K562 (cell line): ENCODE measurements around the gene TMEM147. TPM values are rescaled to one million over a fixed set of nuclear protein-coding genes. Genes with fewer than 3 reads are reported as not detected.

Experiments used
- ATAC-seq: fragments of 200-7000 bp; cut with Tn5 transposase; 3 replicates; pipeline ENCODE4 v1.9.1; 2020; ENCODE audit warnings: moderate library complexity
- Bru-seq: library from RNA; stranded (reverse); fragments of 400-500 nt; gene quantifications from one replicate; lab custom pipeline; 2021; lab: Mats Ljungman, UMichigan
- BruChase-seq, 2 experiments: library from RNA; stranded (reverse); fragments of 400-500 nt; gene quantifications; one replicate each; lab custom pipeline; 2021; lab: Mats Ljungman, UMichigan
- BruUV-seq: library from RNA; stranded (reverse); fragments of 400-500 nt; replicated peaks from 2 replicates; lab custom pipeline; 2021; lab: Mats Ljungman, UMichigan
- CTCF ChIA-PET: fragments of 300-600 bp; formaldehyde crosslinking; extraction: SDS; loops from one replicate; lab custom pipeline; 2021; ENCODE audit warnings: low intra/inter-chr PET ratio; lab: Yijun Ruan, JAX
- POLR2A ChIA-PET: fragments of 300-600, 350-650 bp; sonication (Branson Sonifier 250); formaldehyde crosslinking; extraction: SDS; loops from one replicate; lab custom pipeline; 2021; ENCODE audit warnings: antibody characterized with exemption, inconsistent platforms; lab: Yijun Ruan, JAX
- DNase-seq, 4 experiments: peaks; one replicate each; pipeline versions ENCODE4 v3.0.0 to v3.0.0-alpha.2; 2011 to 2018; ENCODE audit warnings: low spot score in 3 of 4, mixed read lengths in 3 of 4; ENCODE audit errors: extremely low read depth in 1 of 4
- FAIRE-seq: peaks from 2 replicates; lab custom pipeline; 2011; peaks lifted over from hg19 to GRCh38; lab: Jason Lieb, UNC
- H2AFZ ChIP-seq: 2 replicates; pipeline ENCODE4 v1.6.0; 2011; ENCODE audit warnings: low read depth, low read length, control low read depth, inconsistent platforms
- H3K27ac ChIP-seq: fragments of 200-600 bp; 3 replicates; pipeline ENCODE4 v1.8.0; 2011; ENCODE audit warnings: low read depth, mild to moderate bottlenecking, control low read depth, inconsistent platforms, low read length, moderate library complexity, mixed read lengths; ENCODE audit errors: extremely low read depth
- H3K27me3 ChIP-seq, 2 experiments: fragments of 300-600 bp in 1 of 2; 2 replicates in 1 of 2; 3 replicates in 1 of 2; pipeline versions ENCODE4 v1.6.0 to v1.8.0; 2011; ENCODE audit warnings: inconsistent platforms in 2 of 2, low read length in 2 of 2, mild to moderate bottlenecking in 1 of 2, mixed read lengths in 1 of 2, moderate library complexity in 1 of 2; ENCODE audit not compliant: control insufficient read depth in 2 of 2, insufficient read depth in 2 of 2
- H3K36me3 ChIP-seq: fragments of 300-600 bp; 3 replicates; pipeline ENCODE4 v1.8.0; 2011; ENCODE audit warnings: mild to moderate bottlenecking, low read length, inconsistent platforms; ENCODE audit not compliant: control insufficient read depth, insufficient read depth
- H3K4me1 ChIP-seq, 2 experiments: fragments of 200-600 bp in 1 of 2; replicated peaks in 1 of 2; 2 replicates in 1 of 2; 3 replicates in 1 of 2; pipeline versions ENCODE4 v1.5.1 to v1.8.0; 2011; ENCODE audit warnings: inconsistent platforms in 2 of 2, low read length in 2 of 2, mild to moderate bottlenecking in 1 of 2, mixed read lengths in 1 of 2, moderate library complexity in 1 of 2; ENCODE audit not compliant: control insufficient read depth in 2 of 2, insufficient read depth in 2 of 2
- H3K4me2 ChIP-seq: 2 replicates; pipeline ENCODE4 v1.6.1; 2011; ENCODE audit warnings: low read length, control low read depth, inconsistent platforms, mixed read lengths; ENCODE audit not compliant: insufficient read depth
- H3K4me3 ChIP-seq: fragments of 200-600 bp; sonication (generic), shearing (Covaris generic); 2 replicates; pipeline ENCODE4 v1.5.1; 2016; ENCODE audit warnings: control low read depth, inconsistent platforms
- H3K79me2 ChIP-seq: fragments of 200-600 bp; 3 replicates; pipeline ENCODE4 v1.8.0; 2011; ENCODE audit warnings: low read length, inconsistent platforms; ENCODE audit not compliant: control insufficient read depth, insufficient read depth
- H3K9ac ChIP-seq, 2 experiments: 2 replicates each; pipeline versions ENCODE4 v1.6.0 to v1.6.1; 2011; ENCODE audit warnings: low read depth in 2 of 2, low read length in 2 of 2, control low read depth in 1 of 2, inconsistent platforms in 1 of 2, mild to moderate bottlenecking in 1 of 2, mixed read lengths in 1 of 2; ENCODE audit not compliant: insufficient read depth in 1 of 2
- H3K9me1 ChIP-seq: one replicate; pipeline ENCODE4 v1.6.0; 2011; ENCODE audit warnings: inconsistent platforms, mild to moderate bottlenecking, low read length, moderate library complexity; ENCODE audit not compliant: control insufficient read depth, insufficient read depth
- H3K9me3 ChIP-seq: replicated peaks from 2 replicates; pipeline ENCODE4 v1.5.1; 2011; ENCODE audit warnings: low read depth, low read length, inconsistent platforms; ENCODE audit not compliant: control insufficient read depth, insufficient read depth
- H4K20me1 ChIP-seq: replicated peaks from 2 replicates; pipeline ENCODE4 v1.6.1; 2011; ENCODE audit warnings: low read length, inconsistent platforms, mixed read lengths; ENCODE audit not compliant: control insufficient read depth, insufficient read depth
- BRD9 ChIP-seq: fragments of 450-650 bp; IDR thresholded peaks from 2 replicates; pipeline ENCODE4 v1.6.1; 2018; ENCODE audit warnings: low read depth; ENCODE audit not compliant: partially characterized antibody
- CCNT2 ChIP-seq: IDR thresholded peaks from 2 replicates; pipeline ENCODE4 v1.6.1; 2011; ENCODE audit warnings: borderline replicate concordance, low read depth, mild to moderate bottlenecking, moderate library complexity, mixed read lengths, low read length; ENCODE audit not compliant: insufficient read length; ENCODE audit errors: extremely low read depth
- CHD1 ChIP-seq: fragments of 200-600 bp; sonication (generic); IDR thresholded peaks from one replicate; pipeline ENCODE4 v1.6.1; 2012; ENCODE audit warnings: mild to moderate bottlenecking, moderate library complexity, low read length, inconsistent platforms
- CREM ChIP-seq: IDR thresholded peaks from 2 replicates; pipeline ENCODE4 v1.6.1; 2014; ENCODE audit warnings: antibody characterized with exemption, low read depth
- GABPB1 ChIP-seq: sonication (generic); formaldehyde crosslinking; IDR thresholded peaks from 2 replicates; pipeline ENCODE4 v1.8.0; 2022; ENCODE audit warnings: mild to moderate bottlenecking, missing genetic modification reagents
- HNRNPK ChIP-seq: fragments of 200-400 bp; formaldehyde crosslinking; IDR thresholded peaks from one replicate; pipeline ENCODE4 v1.6.1; 2018; ENCODE audit warnings: mild to moderate bottlenecking, low read depth, low read length; ENCODE audit not compliant: poor library complexity, severe bottlenecking
- KDM1A ChIP-seq, 2 experiments: fragments of 450-650 bp; IDR thresholded peaks; 2 replicates each; pipeline ENCODE4 v1.6.1; 2016; ENCODE audit warnings: mild to moderate bottlenecking in 2 of 2
- KLF13 ChIP-seq: fragments of 450-650 bp; IDR thresholded peaks from 2 replicates; pipeline ENCODE4 v1.6.1; 2016; ENCODE audit warnings: missing genetic modification characterization, low read depth, mild to moderate bottlenecking, missing compliant biosample characterization, moderate library complexity, borderline replicate concordance
- MBD1 ChIP-seq: fragments of 250-450 bp; sonication (Bioruptor Pico); IDR thresholded peaks from 2 replicates; pipeline ENCODE4 v1.8.0; 2022; ENCODE audit warnings: inconsistent platforms
- MBD2 ChIP-seq: sonication (generic); IDR thresholded peaks from 2 replicates; pipeline ENCODE4 v1.6.1; 2016; ENCODE audit warnings: low read depth, borderline replicate concordance
- MCM7 ChIP-seq, 2 experiments: fragments of 450-650 bp; IDR thresholded peaks; 2 replicates each; pipeline ENCODE4 v1.6.1; 2016 to 2018
- OTX1 ChIP-seq: fragments of 450-650 bp; formaldehyde crosslinking; IDR thresholded peaks from 2 replicates; pipeline ENCODE4 v1.4.0; 2022; ENCODE audit warnings: mild to moderate bottlenecking
- PTRF ChIP-seq: fragments of 450-650 bp; IDR thresholded peaks from 2 replicates; pipeline ENCODE4 v1.6.1; 2016; ENCODE audit warnings: mild to moderate bottlenecking, missing genetic modification characterization, missing compliant biosample characterization
- RBM39 ChIP-seq: fragments of 200-400 bp; formaldehyde crosslinking; optimal IDR thresholded peaks from 2 replicates; pipeline ENCODE3; 2018; ENCODE audit warnings: low read depth, low read length
- RNF2 ChIP-seq: sonication (generic); IDR thresholded peaks from 2 replicates; pipeline ENCODE4 v1.6.1; 2016
- WGBS: fragments of 100-300 bp; shearing (Covaris generic); methylation state at CpG from one replicate; pipeline ENCODE4 v1.1.6; 2016; ENCODE audit warnings: low coverage, mixed read lengths; ENCODE audit not compliant: insufficient coverage; ENCODE audit errors: missing lambda C conversion rate; 5-methylcytosine and 5-hydroxymethylcytosine counted together
- in situ Hi-C: fragments of 300-500 bp; cut with MboI; formaldehyde crosslinking; loops from 4 replicates; pipeline ENCODE4 v1.15.0; 2018; ENCODE audit warnings: inconsistent platforms, mixed read lengths
- intact Hi-C: fragments of 100-400 bp; cut with micrococcal nuclease; formaldehyde crosslinking; loops from 2 replicates; pipeline ENCODE4 v1.14.2; 2022
- long read RNA-seq, 3 experiments: library from polyadenylated mRNA in 2 of 3; library from RNA in 1 of 3; unstranded in 2 of 3; stranded (forward) in 1 of 3; transcript quantifications; one replicate each; pipeline ENCODE4 v2.0.0, GENCODE V29; 2019 to 2022
- polyA minus RNA-seq, 3 experiments: library from RNA; depleted of rRNA, polyadenylated mRNA; stranded (reverse); fragments of >200 nt; gene quantifications; 2 replicates each; pipeline ENCODE4 v1.2.3, GENCODE V29; 2011
- polyA plus RNA-seq, 8 experiments: library from polyadenylated mRNA; depleted of rRNA in 4 of 8; stranded (reverse) in 5 of 8; unstranded in 3 of 8; fragments of >200 nt; fragmentation: Nextera tagmentation in 2 of 8; fragmentation: Illumina TruSeq in 1 of 8; extraction: Ambion mirVana in 2 of 8; extraction: Trizol in 1 of 8; gene quantifications; 2 replicates each; pipeline versions ENCODE4 v1.2.1 to v1.2.3, GENCODE V29; 2011 to 2014; ENCODE audit warnings: inconsistent platforms in 1 of 8, missing spikeins in 1 of 8
- total RNA-seq, 7 experiments: library from RNA; depleted of rRNA in 6 of 7; stranded (reverse); fragments of >200 nt in 6 of 7; fragmentation: Illumina TruSeq in 2 of 7; extraction: Trizol in 2 of 7; gene quantifications; 2 replicates each; pipeline versions ENCODE4 v1.2.1 to v1.2.3, GENCODE V29; 2011 to 2021; ENCODE audit warnings: low replicate concordance in 1 of 7

TMEM147 gene
- 68.3 and 181 TPM in 2 replicates for total RNA-seq (2011; cell fraction: chromatin; rRNA removed; ENCODE audit: low replicate concordance)
- total RNA-seq (2011; cell fraction: nucleolus; rRNA removed) = 322 and 336 TPM in 2 replicates
- 256 and 280 TPM in 2 replicates for total RNA-seq (2011; cell fraction: nucleoplasm; rRNA removed)
- total RNA-seq (2014; rRNA removed) = 161 and 202 TPM in 2 replicates
- 101 and 120 TPM in 2 replicates for total RNA-seq (2014; rRNA removed; fragmentation: Illumina TruSeq; extraction: Trizol)
- 124 and 134 TPM in 2 replicates for total RNA-seq (2015; rRNA removed; fragmentation: Illumina TruSeq; extraction: Trizol)
- total RNA-seq (2021) = 142 and 162 TPM in 2 replicates
- 189 and 205 TPM in 2 replicates for polyA plus RNA-seq (2011; rRNA removed)
- polyA plus RNA-seq (2011; cell fraction: cytosol; rRNA removed) = 306 and 458 TPM in 2 replicates
- polyA plus RNA-seq (2011; cell fraction: nucleus; rRNA removed) = 165 and 200 TPM in 2 replicates
- 129 and 174 TPM in 2 replicates for polyA plus RNA-seq (2012)
- polyA plus RNA-seq (2014; fragmentation: Illumina TruSeq; extraction: Trizol) = 156 and 158 TPM in 2 replicates
- 10 to 100 TPM; 73.8 to 78.2 TPM for polyA plus RNA-seq (2014; fragmentation: Nextera tagmentation; extraction: Ambion mirVana)
- 194 and 231 TPM in 2 replicates for polyA plus RNA-seq (2014; rRNA removed)
- 135 and 206 TPM in 2 replicates for polyA minus RNA-seq (2011; rRNA and poly(A)+ RNA removed)
- 70.2 and 86.0 TPM in 2 replicates for polyA minus RNA-seq (2011; cell fraction: cytosol; rRNA and poly(A)+ RNA removed)
- 29.9 and 42.4 TPM in 2 replicates for polyA minus RNA-seq (2011; cell fraction: nucleus; rRNA and poly(A)+ RNA removed)
- percentile 83 among the genes with signal in this experiment for Bru-seq, nascent RNA
- BruChase-seq, experiment 1, labeled RNA remaining after a 2-hour chase = percentile 74 among the genes with signal in this experiment
- BruChase-seq, experiment 2, labeled RNA remaining after a 6-hour chase = percentile 78 among the genes with signal in this experiment
- long read RNA-seq, experiment 1, transcript TMEM147-202 (6 exons, 935 nt) = minor isoform, 26 of 638 reads
- long read RNA-seq, experiment 1, transcript TMEM147-201 (7 exons, 899 nt) = major isoform, 209 of 638 reads
- long read RNA-seq, experiment 1, partial matches to known transcripts = 47 of 638 reads
- long read RNA-seq, experiment 1, other reads (novel, unspliced or antisense) = 351 of 638 reads
- long read RNA-seq, experiment 2, transcript TMEM147-201 (7 exons, 899 nt) = major isoform, 205 of 241 reads
- long read RNA-seq, experiment 2, transcript TMEM147-202 (6 exons, 935 nt) = minor isoform, 9 of 241 reads
- long read RNA-seq, experiment 2, partial matches to known transcripts = 8 of 241 reads
- long read RNA-seq, experiment 2, other reads (novel, unspliced or antisense) = 14 of 241 reads
- long read RNA-seq, experiment 3, transcript TMEM147-201 (7 exons, 899 nt) = major isoform, 163 of 185 reads
- long read RNA-seq, experiment 3, partial matches to known transcripts = 11 of 185 reads
- long read RNA-seq, experiment 3, other reads (novel, unspliced or antisense) = 6 of 185 reads

GRCh38 chr19:35545001-35545854 is at the start of gene TMEM147:
Gene TMEM147 (plus strand): TSS chr19:35545626. CDS start chr19:35545740, 114 bp downstream.
- FAIRE-seq (peak; percentile 81), DNase-seq (peak; percentile 94 to 97 (median 96)), ATAC-seq (peak; percentile 97)
- Histone ChIP-seq H2AFZ (peak within 1 kb of the TSS; percentile 97), H3K9me1 (peaks cover 13% of the 10 kb centered on the region), H3K4me2 (peak within 1 kb of the TSS; percentile 100), H3K9ac (peak within 1 kb of the TSS; percentile 93), H4K20me1 (peaks cover 9% of the 10 kb centered on the region), H3K27ac (peak within 1 kb of the TSS; percentile 90), H3K79me2 (peaks cover 36% of the 10 kb centered on the region), H3K27me3 (no peaks in the 10 kb centered on the region), H3K9me3 (no peaks in the 10 kb centered on the region), H3K4me3 (peak within 1 kb of the TSS; percentile 96), H3K4me1 (peaks cover 16 to 39% of the 10 kb centered on the region in 2 experiments; a peak in 4 of 5 replicates), H3K36me3 (peaks cover 57% of the 10 kb centered on the region; the same call in 2 of the 3 replicates)
- ChIA-PET CTCF (interaction anchor here (0.6 to 1.5 kb wide), 2 partner anchors 97 to 171 kb away, joined by 3 to 4 read pairs; no protein-coding TSS in a partner anchor), POLR2A (no interaction called here)
- intact Hi-C loops = no loop called here
- BruUV-seq = TSS peak; percentile 71
- WGBS = 1% methylated on average over 55 of the region's 85 CpGs
- in situ Hi-C loops = no loop called here
- TF ChIP-seq OTX1 (CRISPR knock-in tag) = no peak
- TF ChIP-seq RBM39 = no peak
- TF ChIP-seq GABPB1 (CRISPR knock-in tag) = peak; percentile 90
- no peak for TF ChIP-seq KLF13 (tag)
- TF ChIP-seq KDM1A (IDR thresholded peaks at IDR 0.05) = no peak
- TF ChIP-seq PTRF = no peak
- no peak for TF ChIP-seq CHD1
- TF ChIP-seq BRD9 = no peak
- peak; percentile 60 for TF ChIP-seq CCNT2
- TF ChIP-seq CREM = peak; percentile 99
- no peak for TF ChIP-seq MCM7 (IDR thresholded peaks at IDR 0.05)
- peak; percentile 76 for TF ChIP-seq MBD2
- no peak; the same call in 1 of the 2 replicates for TF ChIP-seq RNF2
- no peak for TF ChIP-seq HNRNPK
- TF ChIP-seq MBD1 (CRISPR knock-in tag) = no peak
